Epithelial cell of esophagus (primary cell): ENCODE data around the gene SPSB3.

Experiments
- DNase-seq: peaks from one replicate; pipeline ENCODE4 v3.0.0; 2010; ENCODE audit warnings: low read depth
- H3K4me3 ChIP-seq: 2 replicates; pipeline ENCODE4 v1.5.1; 2011; ENCODE audit warnings: mild to moderate bottlenecking, low read length, control low read depth
- TF ChIP-seq, protein P1 (sequence below): IDR thresholded peaks from 2 replicates; pipeline ENCODE4 v1.5.1; 2011; ENCODE audit warnings: low read depth, mild to moderate bottlenecking, low read length, control low read depth, inconsistent platforms; ENCODE audit not compliant: insufficient read depth; ENCODE audit errors: missing control alignments

Gene SPSB3

DNA sequence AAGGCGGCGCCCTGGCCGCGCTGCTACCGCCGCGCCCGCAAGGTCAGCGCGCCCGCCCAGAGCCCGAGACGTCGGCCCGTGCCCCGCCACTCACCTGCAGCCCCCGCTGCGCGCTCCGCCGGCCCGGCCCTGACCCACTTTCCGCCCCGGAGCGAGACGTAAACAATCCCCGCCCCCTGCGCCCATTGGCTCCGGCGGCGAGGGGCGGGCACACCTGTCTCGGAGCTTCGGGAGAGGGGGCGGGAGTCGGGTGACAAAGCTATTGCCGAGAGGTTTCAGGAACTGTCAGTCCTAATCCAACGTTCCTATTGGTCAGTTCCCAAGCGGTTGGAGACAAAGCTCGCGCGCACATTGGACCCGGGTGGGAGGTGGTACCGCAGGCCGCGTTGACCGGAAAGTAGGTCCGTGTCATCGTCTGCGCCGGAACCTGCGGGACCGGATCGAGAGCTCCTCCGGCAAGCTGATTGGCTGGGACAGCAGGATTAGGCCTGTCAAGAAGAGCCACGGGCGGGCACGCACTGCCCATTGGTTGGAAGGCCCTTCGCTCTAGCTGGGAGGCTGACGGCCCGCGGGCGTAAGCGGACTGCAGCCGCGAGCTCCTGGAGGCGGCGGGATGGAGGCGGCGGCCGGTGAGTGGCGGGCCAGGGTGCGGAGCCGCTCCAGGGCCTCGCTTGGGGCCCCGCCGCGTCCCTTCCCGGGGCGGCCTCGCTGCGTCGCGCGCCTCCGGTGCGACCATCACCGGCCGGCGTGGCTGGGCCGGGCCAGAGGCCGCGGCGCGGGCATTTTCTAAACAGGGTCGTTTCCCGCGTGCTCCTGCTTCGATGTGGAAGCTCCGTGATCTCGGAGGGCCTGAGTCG is at the start of gene SPSB3, which contains the start of gene NUBP2:
SPSB3 (minus strand) TSS at position 164 of the 857 bp plus-strand sequence. CDS start 1,088 bp downstream, outside the sequence.
NUBP2 (plus strand) TSS at position 553 of the 857 bp plus-strand sequence; CDS start at position 614, 61 bp downstream.
- peak; percentile 100 for DNase-seq
- TF ChIP-seq, protein P1, sequence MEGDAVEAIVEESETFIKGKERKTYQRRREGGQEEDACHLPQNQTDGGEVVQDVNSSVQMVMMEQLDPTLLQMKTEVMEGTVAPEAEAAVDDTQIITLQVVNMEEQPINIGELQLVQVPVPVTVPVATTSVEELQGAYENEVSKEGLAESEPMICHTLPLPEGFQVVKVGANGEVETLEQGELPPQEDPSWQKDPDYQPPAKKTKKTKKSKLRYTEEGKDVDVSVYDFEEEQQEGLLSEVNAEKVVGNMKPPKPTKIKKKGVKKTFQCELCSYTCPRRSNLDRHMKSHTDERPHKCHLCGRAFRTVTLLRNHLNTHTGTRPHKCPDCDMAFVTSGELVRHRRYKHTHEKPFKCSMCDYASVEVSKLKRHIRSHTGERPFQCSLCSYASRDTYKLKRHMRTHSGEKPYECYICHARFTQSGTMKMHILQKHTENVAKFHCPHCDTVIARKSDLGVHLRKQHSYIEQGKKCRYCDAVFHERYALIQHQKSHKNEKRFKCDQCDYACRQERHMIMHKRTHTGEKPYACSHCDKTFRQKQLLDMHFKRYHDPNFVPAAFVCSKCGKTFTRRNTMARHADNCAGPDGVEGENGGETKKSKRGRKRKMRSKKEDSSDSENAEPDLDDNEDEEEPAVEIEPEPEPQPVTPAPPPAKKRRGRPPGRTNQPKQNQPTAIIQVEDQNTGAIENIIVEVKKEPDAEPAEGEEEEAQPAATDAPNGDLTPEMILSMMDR: no peak
- peak within 1 kb of the TSS; percentile 76 for H3K4me3 ChIP-seq

DNA sequence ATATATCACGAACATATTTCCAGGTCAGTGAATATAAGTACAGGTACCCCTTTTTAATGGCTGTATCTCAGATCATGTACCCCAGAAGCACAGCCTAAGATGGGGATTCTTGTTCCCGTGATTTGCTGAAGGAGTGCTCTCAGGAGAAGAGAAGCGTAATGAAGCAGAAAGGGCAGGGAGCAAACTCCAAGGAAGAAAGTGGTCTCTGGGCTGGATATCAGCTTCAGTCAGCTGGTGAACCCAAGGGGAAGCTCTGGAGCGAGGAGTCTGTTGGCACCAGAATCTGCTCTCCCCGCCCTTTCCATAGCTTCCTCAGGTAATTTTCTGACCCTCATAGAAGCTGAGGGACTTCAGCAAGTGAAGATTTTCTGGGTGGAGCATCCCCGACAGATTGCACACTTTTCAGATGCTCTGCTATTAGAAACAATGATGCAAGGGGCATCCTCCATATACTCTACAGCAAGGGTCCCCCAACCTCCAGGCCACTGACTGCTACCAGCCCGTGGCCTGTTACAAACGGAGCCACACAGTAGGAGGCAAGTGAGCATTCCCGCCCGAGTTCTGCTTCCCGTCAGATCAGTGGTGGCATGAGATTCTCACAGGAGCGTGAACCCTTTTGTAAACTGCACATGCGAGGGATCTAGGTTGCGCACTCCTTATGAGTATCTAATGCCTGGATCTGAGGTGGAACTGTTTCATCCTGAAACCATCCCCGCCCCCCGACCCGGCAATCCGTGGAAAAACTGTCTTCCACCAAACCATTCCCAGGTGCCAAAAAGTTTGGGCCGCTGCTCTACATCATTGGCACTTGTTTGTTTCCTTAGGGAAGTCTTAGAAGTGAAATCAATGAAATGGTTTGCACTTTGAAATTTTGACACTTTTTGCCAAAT is 49.1 kb upstream of the SPSB3 start:
- TF ChIP-seq, protein P1: no peak
- no peak overlapping the region for H3K4me3 ChIP-seq
- DNase-seq: no peak

DNA sequence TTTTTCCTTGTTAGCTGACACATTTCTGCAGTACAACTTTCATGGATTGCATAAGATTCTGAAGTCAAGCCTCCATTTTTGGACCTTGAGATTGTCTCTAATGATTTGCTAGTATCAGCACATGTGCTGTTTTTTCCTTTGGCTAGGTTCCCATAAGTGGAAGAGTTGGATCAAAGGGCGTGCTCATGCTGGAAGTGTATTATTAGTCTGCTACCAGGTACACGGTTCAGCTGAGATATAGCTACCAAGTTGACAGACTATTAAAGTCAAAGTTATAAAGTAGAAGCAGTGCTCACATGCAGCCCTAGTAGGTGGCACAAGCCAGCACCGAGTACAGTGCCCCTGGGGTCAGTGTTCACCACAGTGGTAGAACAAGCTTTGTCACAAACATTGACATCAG is 47.8 kb upstream of the SPSB3 start:
- TF ChIP-seq, protein P1: no peak
- DNase-seq: peak; percentile 16
- H3K4me3 ChIP-seq: no peak overlapping the region

DNA sequence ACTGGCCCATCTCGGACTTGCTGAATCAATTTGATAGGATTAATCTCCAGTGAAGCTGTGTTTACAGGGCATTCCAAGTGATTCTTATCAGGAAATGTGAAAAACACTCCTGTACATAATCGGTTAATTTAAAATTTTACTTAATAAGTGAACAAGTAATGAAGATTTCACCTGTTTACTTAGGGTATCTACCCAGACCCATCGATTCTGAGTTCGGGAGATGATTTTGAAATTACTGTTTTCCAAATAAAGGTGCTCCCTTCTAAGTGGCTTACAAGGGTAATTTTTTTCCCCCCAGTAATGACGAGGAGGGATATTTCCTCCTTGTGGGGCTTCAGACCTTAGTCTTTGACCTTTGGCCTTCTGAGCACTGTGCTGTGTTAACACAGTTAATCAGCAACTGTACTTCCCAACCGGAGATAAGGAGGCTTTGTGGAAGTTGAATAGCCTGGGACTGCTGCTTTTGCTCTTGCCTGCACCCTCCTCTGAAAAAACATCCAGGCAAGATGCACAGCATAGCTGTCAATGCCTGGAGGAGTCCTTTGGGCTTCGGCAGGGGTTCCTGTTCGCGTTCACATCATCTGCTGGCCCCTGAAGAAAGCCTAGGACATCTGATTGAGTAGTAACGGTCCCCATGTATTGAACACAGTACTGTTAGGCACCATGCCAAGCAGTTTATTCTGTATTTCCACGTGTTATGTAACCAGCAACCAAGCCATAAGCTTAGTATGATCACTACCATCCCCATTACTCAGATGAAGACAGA is 46.5 kb upstream of the SPSB3 start:
- no peak for DNase-seq
- TF ChIP-seq, protein P1: no peak
- peak overlapping the region; percentile 97 for H3K4me3 ChIP-seq

DNA sequence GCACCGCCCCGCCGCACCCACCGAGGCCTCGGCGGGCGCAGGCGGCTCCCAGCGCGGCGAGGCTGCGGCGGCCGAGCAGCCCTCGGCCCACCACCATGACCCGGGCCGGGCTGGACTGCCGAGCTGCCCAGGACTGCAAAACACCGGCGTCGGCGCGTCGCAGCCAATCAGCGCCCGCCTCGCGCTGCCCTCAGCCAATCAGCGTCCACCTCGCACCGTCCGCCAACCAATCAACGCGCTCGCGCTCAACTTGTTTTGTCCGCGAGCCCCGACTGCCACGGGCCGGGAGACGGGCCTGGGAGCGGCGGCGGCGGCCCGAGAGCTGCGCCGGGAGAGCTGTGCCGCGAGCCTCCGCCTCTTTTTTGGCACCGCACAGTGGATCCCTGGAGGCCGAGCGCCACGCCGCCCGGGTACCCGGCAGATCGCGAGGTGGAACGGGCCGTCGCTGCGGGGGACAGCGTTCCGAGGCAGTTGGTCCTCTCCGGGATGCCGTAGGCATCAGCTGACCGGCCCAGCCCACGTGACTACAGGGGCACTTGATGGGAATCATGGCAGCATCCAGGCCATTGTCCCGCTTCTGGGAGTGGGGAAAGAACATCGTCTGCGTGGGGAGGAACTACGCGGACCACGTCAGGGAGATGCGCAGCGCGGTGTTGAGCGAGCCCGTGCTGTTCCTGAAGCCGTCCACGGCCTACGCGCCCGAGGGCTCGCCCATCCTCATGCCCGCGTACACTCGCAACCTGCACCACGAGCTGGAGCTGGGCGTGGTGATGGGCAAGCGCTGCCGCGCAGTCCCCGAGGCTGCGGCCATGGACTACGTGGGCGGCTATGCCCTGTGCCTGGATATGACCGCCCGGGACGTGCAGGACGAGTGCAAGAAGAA is 44.6 kb upstream of the SPSB3 start, which contains the start of the genes FAHD1 and HAGH:
FAHD1 (plus strand) TSS at position 516 of the 883 bp plus-strand sequence; CDS start at position 549, 33 bp downstream.
HAGH (minus strand) TSS at position 135 of the 883 bp plus-strand sequence; CDS start at position 97, 38 bp downstream.
- TF ChIP-seq, protein P1: no peak
- peak within 1 kb of the TSS; percentile 97 for H3K4me3 ChIP-seq

More for the DNA sequence above, 44.6 kb upstream of the SPSB3 start, which contains the start of the genes FAHD1 and HAGH:
- DNase-seq: peak; percentile 96
